Tibial nerve (tissue), 3 donors: ENCODE measurements around the gene AHCYL2.

Experiments used
- POLR2A ChIP-seq, 2 donors: fragments of 450-650 bp; IDR thresholded peaks; one replicate each; pipeline ENCODE4 v1.6.1; 2017; ENCODE audit warnings: antibody characterized with exemption in 2 of 2, mild to moderate bottlenecking in 2 of 2, moderate library complexity in 2 of 2
- TF ChIP-seq, protein P1 (sequence below), 5 experiments: fragments of 200-600 bp in 3 of 5; fragments of 450-650 bp in 2 of 5; sonication (generic) in 3 of 5; IDR thresholded peaks; one replicate each; pipeline ENCODE4 v1.5.1; 2016 to 2019; ENCODE audit warnings: antibody characterized with exemption in 5 of 5, mild to moderate bottlenecking in 3 of 5, moderate library complexity in 2 of 5

GRCh38 chr7:129376778-129377700 is 152.2 kb downstream of the AHCYL2 start:
- TF ChIP-seq, protein P1, sequence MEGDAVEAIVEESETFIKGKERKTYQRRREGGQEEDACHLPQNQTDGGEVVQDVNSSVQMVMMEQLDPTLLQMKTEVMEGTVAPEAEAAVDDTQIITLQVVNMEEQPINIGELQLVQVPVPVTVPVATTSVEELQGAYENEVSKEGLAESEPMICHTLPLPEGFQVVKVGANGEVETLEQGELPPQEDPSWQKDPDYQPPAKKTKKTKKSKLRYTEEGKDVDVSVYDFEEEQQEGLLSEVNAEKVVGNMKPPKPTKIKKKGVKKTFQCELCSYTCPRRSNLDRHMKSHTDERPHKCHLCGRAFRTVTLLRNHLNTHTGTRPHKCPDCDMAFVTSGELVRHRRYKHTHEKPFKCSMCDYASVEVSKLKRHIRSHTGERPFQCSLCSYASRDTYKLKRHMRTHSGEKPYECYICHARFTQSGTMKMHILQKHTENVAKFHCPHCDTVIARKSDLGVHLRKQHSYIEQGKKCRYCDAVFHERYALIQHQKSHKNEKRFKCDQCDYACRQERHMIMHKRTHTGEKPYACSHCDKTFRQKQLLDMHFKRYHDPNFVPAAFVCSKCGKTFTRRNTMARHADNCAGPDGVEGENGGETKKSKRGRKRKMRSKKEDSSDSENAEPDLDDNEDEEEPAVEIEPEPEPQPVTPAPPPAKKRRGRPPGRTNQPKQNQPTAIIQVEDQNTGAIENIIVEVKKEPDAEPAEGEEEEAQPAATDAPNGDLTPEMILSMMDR (IDR thresholded peaks at IDR 0.05), result no peak
- no peak for TF ChIP-seq POLR2A (IDR thresholded peaks at IDR 0.05)
